HG03025 (cell line): ENCODE results near the gene SCRG1.

Experiments
- ATAC-seq: cut with Tn5 transposase; IDR thresholded peaks from one replicate; pipeline ENCODE4 v1.9.1; 2021; ENCODE audit warnings: mild to moderate bottlenecking, moderate library complexity; ENCODE audit not compliant: unreplicated experiment, low FRiP score

SCRG1 gene

DNA sequence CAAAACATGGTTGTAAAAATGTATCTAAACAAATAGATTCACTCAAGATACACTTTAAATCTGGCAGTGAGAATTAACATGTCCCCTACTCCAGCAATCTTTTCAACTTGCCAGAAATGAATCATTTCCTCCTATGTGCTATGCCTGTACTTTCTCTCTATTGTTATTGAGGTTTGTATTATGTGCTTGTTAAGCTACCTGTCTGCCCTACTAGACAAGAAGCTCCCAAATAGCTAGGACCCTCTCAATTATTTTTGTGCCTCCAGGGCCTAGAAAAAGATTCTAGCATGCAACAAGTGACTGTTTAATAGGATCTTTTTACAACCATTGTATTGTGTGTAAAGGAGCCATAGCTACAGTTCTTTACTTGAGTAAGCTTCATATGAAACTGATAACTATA is 31.6 kb downstream of the SCRG1 start:
- ATAC-seq, result no peak

DNA sequence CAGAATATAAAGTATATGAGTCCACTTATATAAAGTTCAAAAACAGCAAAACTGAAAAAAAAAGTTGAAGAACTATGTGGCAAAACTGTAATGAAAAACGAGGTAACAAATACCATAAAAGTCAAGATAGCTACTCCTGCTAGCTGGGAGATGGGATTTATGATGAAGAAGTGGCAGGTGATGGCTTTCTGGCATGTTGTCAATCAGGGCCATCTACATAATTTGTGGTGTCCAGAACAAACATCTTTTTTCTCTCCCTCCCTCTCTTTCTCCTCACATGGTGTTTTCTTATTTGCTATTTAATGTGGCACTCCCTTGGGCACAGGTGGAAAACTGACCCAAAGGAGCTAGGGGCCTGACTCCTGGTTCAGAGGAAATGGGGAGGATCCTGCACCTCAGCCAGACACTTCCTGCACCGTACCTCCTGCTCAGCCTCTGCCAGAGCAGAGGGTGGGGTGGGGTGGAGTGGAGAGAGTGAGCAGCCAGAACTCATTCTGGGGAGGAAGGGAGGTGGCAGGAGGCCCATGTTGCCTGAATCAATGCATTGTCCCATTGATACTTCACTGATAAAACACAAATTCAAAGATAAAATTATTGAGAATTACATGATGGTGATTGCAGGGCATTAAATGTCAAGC is 33.4 kb downstream of the SCRG1 start:
- no peak for ATAC-seq

DNA sequence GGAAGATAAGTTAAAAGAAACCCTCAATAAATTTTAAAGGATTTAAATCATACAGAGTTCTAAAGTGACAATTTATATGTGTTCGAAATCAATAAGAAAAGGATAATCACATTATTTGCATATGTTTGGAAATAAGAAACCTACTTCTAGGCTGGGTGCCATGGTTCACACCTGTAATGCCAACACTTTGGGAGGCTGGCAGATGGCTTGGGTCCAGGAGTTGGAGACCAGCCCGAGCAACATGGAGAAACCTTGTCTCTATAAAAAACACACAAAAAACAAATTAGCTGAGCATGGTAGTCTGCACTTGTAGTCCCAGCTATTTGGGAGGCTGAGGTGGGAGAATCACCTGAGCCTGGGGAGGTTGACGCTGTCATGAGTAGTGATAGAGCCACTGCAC is 36.2 kb downstream of the SCRG1 start:
- ATAC-seq, result no peak

DNA sequence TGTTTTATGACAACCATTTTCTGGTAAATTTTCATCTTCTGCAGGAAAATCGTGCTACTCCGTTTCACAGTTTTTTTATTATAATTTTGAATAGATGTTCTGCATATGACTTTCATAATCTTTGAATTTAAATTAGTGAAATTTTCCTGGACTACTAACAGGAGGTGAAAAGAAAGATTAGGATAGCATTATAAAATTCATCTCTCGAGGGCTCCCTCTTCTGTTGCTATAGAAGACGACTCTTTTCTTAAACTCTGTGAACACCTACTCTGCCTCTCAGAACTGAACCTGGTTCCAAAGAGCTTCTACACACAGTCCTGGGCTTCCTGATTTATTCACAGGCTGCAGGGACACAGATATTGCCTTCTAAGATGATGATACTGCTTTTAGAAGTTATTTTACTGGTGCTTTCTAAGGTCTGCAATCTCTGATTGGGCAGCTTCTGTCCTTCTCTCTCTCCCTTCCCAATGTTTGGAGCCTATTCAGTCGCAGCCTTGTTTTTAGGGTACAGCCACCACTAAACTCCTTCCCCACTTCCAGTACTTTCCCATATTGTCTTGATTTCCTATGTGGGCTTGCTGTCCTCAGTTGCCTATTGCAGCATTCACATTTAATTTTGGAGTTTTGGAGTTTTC is 38.2 kb downstream of the SCRG1 start:
- no peak for ATAC-seq

DNA sequence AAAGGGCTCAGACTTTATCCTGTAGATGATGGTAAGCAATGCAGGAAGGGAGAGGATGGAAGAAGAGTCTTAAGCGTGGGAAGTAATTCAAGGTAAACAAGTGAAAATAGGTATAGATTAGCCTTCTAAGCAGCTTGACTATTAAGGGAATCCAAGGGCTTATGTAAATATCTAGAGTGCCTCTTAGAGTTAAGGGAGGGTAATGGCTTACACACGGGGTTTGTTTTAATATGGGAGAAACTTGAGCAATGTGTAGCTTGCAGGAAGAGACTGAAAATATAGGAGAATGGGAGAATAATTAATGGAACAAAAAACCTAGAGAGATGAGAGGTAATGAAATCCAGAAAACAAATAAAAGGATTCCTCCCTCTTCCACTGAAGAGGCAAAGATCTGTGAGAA is 41.0 kb downstream of the SCRG1 start:
- ATAC-seq, result no peak

DNA sequence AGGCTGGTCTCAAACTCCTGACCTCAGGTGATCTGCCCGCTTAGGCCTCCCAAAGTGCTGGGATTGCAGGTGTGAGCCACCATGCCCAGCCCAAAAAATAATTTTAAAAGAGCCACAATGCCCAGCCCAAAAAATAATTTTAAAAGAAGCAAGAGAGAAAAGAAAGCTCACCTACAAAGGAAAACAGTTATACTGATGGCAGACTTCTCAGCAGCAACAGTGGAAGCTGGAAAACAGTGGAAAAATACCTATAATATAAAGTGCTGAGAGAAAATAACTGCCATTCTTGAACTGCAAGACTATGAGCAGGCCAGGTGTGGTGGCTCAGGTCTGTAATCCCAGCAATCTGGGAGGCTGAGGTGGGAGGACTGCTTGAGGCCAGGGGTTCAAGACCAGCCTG is 51.4 kb downstream of the SCRG1 start:
- ATAC-seq, result no peak

DNA sequence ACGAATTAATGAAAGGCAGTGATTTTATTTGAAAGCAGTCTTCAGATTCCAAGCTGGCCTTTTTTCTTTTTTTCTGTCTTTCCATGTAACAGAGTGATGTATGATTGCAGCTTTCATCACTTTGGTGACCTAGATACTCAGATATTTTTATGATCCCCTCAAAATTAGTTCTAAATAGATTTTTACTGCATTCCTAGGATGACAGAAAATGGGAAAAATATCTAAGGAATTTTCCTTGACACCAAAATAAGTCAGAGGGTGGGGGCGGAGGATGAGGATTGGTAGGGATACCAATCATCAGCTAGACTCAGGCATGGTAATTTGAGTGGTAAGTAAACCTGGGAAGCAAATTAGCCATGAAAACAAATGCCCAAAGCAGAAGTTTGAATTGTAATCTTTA is 52.8 kb downstream of the SCRG1 start:
- no peak for ATAC-seq

DNA sequence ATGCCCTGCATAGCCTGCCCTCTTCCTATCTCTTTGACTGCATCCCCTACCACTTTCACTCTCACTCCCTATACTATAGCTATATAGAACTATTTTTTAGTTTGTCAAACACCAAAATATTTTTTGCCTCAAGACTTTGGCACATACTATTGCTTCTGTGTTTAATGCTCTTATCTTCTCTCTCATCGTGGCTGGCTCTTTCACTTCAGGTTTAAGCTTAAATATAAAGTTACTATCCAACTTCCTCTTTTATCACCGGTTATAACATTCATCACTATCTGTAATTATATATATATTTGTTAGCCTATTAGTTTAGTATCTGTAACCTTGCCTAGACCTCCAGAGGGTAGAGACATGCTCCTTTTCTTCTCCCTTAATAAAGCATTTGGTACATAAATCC is 53.3 kb downstream of the SCRG1 start:
- no peak for ATAC-seq

DNA sequence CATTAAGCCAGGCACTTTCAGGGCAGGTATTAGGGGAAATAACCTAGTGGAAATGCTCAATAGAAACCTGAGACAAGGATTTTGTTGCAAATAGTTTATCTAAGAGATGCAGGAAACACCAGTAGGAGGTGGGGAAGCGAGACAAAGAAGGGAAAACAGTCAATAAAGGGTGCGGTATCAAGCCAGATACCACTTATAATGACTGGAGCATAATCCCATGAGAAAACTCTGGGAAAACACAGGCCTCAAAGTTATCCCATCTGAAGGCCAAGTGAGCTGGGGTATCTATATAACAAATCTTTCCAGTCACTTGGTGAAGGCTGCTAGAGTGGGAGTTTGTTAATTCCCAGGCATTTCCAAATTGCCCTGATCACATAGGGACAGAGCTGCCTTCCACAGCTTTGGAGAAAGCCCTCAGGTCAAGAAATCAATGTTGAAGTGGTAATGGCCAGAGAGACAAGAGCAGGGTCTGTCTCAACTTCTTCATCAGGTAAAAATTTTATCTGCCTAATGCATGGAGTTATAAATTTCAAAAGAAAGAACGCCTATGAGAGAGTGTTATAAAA is 55.0 kb downstream of the SCRG1 start:
- no peak for ATAC-seq

DNA sequence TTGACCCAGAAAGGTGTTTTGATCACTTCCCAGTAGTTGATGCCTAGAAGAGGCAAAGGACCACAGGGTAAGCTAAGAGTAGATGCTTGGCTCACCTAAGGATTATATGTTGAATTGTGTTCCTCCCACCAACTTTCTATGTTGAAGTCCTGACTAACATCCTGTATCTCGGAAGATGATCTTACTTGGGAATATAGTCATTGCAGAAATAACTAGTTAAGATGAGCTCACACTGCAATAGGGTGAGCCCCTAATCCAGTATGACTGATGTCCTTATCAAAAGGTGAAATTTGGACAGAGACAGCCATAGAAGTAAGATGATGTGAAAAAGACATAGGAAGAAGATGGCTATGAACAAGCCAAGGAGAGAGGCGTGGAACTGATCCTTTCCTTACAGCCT is 61.5 kb downstream of the SCRG1 start:
- ATAC-seq, result no peak

DNA sequence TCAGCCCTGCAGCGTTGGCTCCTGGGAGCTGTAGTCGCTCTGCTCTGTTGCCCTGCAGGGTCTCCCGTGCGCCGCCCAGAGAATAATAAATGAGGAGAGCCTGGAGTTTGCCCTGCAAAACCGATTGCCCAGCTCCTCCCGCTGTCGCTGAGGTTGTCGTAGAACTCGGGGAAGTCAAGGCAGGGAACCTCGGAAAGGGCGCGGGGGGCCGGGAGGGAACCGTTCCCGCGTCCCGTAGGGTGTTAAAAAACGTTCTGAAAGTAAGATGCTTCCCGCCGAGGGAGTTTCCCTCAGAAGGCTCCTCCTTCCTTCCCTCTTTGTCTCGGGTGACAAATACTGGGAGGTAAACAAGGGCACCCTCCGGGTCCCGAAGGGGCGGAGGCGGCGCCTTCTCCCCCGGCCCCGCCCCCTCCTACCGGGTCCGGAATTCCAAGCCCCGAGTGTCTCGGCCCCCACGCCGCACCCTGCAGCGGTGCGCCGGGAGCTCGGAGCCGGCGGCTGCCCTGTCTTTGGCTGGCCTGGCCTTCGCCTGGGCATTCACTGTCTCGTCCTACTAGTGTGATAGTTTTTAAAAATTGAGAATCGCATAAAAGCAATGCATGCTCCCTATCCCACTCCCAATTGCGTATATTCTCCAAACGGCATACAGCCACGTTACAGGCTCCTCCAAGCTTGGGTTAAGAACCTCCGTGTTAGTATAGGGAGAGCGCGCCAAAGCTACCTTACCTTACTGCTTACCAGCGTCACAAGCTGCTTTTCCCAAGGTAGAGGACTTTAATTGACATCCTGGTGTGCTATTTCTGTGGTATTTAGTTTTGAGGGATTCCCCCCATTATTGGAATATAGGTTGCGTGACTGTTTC is 63.8 kb downstream of the SCRG1 start:
- ATAC-seq, result peak; percentile 26
